ENCODE measurements around the gene CORO2B.

Gene CORO2B

GRCh38 chr15:68546318-68546717 is 32.5 kb upstream of the CORO2B start:
- Mint-ChIP-seq H3K4me1 (no peaks in the 10 kb centered on the region), H3K27ac (no peak overlapping the region), H3K36me3 (ENCODE audit: low read depth) (no peaks in the 10 kb centered on the region), H3K27me3 (ENCODE audit: low read depth, poor library complexity) (peaks cover 31% of the 10 kb centered on the region), H3K4me3 (no peak overlapping the region), H3K9me3 (no peaks in the 10 kb centered on the region)
- DNase-seq: no peak
- TF ChIP-seq, protein P1, sequence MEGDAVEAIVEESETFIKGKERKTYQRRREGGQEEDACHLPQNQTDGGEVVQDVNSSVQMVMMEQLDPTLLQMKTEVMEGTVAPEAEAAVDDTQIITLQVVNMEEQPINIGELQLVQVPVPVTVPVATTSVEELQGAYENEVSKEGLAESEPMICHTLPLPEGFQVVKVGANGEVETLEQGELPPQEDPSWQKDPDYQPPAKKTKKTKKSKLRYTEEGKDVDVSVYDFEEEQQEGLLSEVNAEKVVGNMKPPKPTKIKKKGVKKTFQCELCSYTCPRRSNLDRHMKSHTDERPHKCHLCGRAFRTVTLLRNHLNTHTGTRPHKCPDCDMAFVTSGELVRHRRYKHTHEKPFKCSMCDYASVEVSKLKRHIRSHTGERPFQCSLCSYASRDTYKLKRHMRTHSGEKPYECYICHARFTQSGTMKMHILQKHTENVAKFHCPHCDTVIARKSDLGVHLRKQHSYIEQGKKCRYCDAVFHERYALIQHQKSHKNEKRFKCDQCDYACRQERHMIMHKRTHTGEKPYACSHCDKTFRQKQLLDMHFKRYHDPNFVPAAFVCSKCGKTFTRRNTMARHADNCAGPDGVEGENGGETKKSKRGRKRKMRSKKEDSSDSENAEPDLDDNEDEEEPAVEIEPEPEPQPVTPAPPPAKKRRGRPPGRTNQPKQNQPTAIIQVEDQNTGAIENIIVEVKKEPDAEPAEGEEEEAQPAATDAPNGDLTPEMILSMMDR (IDR thresholded peaks at IDR 0.05): no peak

DNA sequence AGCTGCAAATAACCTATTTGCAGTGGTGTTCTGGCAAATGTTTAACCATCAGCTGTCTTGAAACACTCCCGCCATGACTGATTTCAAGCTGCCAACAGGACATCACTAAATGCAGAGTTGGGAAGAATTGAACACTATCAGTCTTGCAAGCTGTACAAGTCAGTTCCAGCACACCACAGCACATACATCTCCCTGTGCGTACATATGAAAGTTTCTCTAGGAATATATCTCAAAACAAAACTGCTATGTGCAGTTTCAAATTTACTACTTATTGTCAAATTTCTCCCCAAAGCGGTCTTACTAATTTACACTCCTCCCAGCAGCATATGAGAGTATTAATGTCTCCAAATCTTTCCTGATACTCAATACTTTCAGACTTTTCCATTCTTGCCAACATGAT is 30.4 kb upstream of the CORO2B start:
- no peaks in the 10 kb centered on the region for H3K4me1 Mint-ChIP-seq
- TF ChIP-seq, protein P1 (IDR thresholded peaks at IDR 0.05): no peak

DNA sequence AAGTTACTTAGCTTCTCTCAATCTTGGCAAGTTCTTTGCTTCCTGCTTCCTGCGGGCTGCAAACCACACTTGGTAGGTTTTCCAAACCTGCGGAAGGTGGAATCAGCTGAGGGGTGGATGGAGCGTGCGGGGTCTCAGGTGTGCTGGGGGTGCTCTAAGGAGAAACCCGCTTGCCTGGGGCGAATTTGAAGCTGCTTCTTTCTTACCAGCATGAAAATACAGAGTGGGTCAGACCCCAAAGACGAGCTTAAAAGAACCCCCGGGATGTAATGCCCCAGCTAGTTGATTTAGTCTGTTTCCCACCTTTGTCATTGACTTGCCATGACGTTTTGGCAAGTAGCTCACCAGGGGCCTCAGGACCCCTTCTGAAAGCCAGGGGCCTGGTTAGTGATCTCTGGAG is 28.8 kb upstream of the CORO2B start:
- Mint-ChIP-seq H3K9me3 (no peaks in the 10 kb centered on the region), H3K36me3 (ENCODE audit: low read depth) (no peaks in the 10 kb centered on the region), H3K27me3 (ENCODE audit: low read depth, poor library complexity) (peaks cover 31% of the 10 kb centered on the region), H3K27ac (no peak overlapping the region), H3K4me3 (no peak overlapping the region), H3K4me1 (peaks cover 12% of the 10 kb centered on the region)
- no peak for DNase-seq
- TF ChIP-seq, protein P1 (IDR thresholded peaks at IDR 0.05): no peak

More for the DNA sequence above, 30.4 kb upstream of the CORO2B start:
- Mint-ChIP-seq H3K9me3 (no peaks in the 10 kb centered on the region), H3K27me3 (ENCODE audit: low read depth, poor library complexity) (peaks cover 31% of the 10 kb centered on the region), H3K36me3 (ENCODE audit: low read depth) (no peaks in the 10 kb centered on the region), H3K27ac (no peak overlapping the region), H3K4me3 (no peak overlapping the region)
- no peak for DNase-seq

DNA sequence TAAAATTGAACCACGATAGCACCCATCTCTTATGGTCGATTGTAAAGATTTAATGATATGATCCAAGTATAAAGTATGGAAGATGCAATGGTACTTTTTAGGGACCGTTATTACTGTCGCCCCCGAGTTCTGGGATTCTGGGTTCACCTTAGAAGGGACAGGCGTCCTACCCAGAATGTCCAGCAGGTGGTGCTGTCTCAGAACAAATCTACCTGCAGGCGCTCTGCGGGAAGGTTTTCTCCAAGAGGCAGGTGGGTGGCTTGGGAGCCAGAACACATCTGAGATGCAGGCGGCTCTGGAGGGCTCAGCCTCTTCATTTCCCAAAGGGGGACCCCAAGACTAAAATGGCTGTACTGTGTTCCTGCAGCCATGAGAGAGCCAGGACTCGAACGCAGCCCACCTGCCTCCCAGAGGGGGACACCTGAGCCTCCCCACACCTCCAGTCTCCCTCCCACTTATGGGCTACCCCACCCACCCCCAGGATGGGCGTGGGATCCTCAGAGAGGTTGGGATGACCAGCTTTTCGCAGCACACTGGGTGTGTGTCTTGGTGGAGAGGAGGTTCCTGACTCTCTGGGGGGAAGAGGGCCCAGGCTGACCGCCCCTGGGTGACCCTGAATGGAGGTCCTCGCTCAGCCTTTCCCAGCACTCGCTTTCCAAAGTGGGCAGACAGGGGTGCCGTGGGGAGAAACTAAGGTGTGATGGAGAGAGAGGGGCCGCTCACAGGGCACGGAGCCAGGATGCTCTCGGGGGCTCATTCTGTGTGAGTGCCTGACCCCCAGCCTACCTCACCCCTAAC is 28.1 kb upstream of the CORO2B start:
- TF ChIP-seq, protein P1 (IDR thresholded peaks at IDR 0.05): peak; percentile 90
- no peaks in the 10 kb centered on the region for H3K36me3 Mint-ChIP-seq (ENCODE audit: low read depth)
- H3K27me3 Mint-ChIP-seq (ENCODE audit: low read depth, poor library complexity): peaks cover 38% of the 10 kb centered on the region
- H3K4me1 Mint-ChIP-seq: peaks cover 19% of the 10 kb centered on the region
- H3K9me3 Mint-ChIP-seq: no peaks in the 10 kb centered on the region
- no peak overlapping the region for H3K4me3 Mint-ChIP-seq
- H3K27ac Mint-ChIP-seq: no peak overlapping the region
- peak; percentile 90 for DNase-seq

DNA sequence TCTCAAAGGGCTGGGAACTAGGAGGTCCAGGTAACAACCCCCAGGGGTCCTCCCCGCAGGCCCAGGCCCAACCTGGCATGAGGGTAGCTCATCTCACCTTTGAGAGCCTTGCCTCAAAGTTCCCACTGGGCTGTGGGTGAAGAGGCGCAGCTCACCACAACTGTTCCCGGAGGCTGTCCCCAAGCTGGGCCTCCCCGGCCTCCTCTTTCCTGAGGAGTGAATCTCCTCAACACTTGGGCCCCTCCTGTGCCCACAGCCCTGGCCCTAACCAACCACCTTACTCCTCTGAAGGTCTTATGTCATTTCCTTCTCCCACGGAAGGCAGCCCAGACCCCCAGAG is 27.5 kb upstream of the CORO2B start:
- H3K27ac Mint-ChIP-seq: no peak overlapping the region
- no peak for DNase-seq
- no peaks in the 10 kb centered on the region for H3K9me3 Mint-ChIP-seq
- no peaks in the 10 kb centered on the region for H3K36me3 Mint-ChIP-seq (ENCODE audit: low read depth)
- peaks cover 39% of the 10 kb centered on the region for H3K27me3 Mint-ChIP-seq (ENCODE audit: low read depth, poor library complexity)
- peaks cover 23% of the 10 kb centered on the region for H3K4me1 Mint-ChIP-seq
- TF ChIP-seq, protein P1 (IDR thresholded peaks at IDR 0.05): no peak
- no peak overlapping the region for H3K4me3 Mint-ChIP-seq

DNA sequence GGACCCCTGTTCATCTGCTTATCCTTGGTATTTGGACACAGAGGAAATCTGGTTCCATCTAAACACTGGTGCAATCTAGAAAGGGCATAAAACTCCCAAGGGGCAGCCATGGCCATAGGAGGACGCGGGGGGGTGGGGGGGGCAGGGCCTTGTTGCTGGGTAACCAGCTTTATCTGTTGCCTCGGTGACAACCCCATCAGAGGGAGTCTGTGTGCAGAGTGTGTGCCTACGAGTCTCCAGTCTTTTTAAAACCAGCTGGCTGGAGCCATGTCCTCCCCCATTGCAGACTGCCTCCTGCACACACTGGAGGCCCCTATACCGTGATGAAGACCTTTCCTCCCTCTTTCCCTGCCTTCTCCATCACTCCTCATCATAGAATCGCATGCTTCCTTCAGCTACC is 26.4 kb upstream of the CORO2B start:
- Mint-ChIP-seq H3K9me3 (no peaks in the 10 kb centered on the region), H3K27ac (no peak overlapping the region)
- TF ChIP-seq, protein P1 (IDR thresholded peaks at IDR 0.05): no peak

More for the DNA sequence above, 26.4 kb upstream of the CORO2B start:
- peaks cover 46% of the 10 kb centered on the region for H3K27me3 Mint-ChIP-seq (ENCODE audit: low read depth, poor library complexity)
- H3K4me3 Mint-ChIP-seq: no peak overlapping the region
- H3K36me3 Mint-ChIP-seq (ENCODE audit: low read depth): no peaks in the 10 kb centered on the region
- no peak for DNase-seq
- H3K4me1 Mint-ChIP-seq: peaks cover 23% of the 10 kb centered on the region
